GM18526 (cell line): Measurements from ENCODE around the gene IGF2R.

Source experiments
- POLR2A ChIP-seq: IDR thresholded peaks from 3 replicates; pipeline ENCODE4 v1.6.1; 2011; ENCODE audit not compliant: insufficient read length; ENCODE audit errors: extremely low read depth

IGF2R gene

DNA sequence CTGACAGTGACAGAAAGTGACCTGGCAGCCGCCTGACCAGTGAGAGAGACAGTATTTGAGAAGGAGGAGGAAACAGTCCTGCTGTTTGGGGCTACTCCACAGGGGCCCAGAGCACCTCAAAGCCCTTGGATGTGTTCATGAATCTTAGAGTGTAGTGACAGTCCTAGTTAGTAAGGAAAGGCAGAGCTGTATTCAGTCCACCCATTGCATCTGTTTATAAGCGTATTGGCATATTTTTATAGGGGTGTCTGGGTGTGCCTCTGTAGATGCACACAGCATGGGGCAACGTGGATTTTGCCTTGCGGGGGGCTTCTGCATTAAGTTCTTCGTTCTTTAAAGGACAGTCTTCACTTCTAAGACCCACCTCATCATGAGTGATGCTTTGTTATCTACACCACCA is 108.1 kb downstream of the IGF2R start:
- TF ChIP-seq POLR2A: no peak

DNA sequence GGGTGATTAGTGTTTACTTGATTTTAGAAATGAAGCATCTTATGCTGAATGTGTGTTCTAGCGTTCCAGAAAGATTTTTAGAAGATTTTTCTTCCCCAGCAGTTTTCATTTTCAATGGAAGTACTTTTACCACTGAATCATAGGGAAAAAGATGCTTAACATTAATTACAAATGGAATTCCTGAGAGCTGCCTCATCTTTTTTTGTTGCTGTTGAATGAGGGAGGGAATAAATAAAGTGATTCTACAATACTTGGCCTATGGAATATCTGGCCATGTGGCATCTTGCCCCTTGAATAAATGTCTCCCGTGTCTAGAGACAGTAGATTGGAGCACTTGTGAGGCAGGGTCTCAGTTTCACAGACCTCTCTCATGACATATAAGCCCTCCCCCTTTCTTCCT is 108.6 kb downstream of the IGF2R start:
- no peak for TF ChIP-seq POLR2A

GRCh38 chr6:160078883-160079685 is 110.2 kb downstream of the IGF2R start:
- no peak for TF ChIP-seq POLR2A

GRCh38 chr6:160079686-160080043 is 110.8 kb downstream of the IGF2R start:
- no peak for TF ChIP-seq POLR2A

DNA sequence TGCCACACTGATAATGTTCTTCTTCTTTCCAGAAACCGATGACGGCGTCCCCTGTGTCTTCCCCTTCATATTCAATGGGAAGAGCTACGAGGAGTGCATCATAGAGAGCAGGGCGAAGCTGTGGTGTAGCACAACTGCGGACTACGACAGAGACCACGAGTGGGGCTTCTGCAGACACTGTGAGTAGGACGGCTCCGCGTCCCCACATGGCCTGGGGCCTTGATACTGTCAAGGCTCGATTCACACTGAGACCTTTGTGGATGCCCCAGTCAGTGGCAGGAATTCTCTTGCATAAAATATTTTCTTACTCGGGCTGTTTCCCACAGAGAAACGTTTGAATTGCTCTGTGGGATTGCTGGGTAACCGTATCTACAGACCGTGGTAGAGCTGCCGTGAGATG is 111.2 kb downstream of the IGF2R start:
- TF ChIP-seq POLR2A: no peak

GRCh38 chr6:160081398-160081797 is 112.5 kb downstream of the IGF2R start:
- TF ChIP-seq POLR2A: no peak

DNA sequence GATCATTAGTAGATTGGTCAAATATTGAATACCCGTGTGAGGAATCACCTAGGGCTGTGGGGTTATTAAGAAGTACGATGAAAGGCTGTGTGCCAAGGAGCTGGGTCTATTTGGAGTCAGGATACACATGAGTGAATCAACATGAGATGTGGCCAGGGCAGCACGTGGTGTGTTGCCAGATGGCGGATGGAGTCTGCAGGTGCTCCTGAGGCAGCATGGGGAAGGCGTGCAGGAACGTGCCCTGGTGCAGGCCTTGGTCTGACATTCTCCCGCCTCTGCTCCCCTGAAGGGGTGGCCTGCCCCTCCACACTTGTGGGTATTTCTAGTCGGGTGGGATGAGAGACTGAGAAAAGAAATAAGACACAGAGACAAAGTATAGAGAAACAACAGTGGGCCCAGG is 113.7 kb downstream of the IGF2R start:
- no peak for TF ChIP-seq POLR2A

DNA sequence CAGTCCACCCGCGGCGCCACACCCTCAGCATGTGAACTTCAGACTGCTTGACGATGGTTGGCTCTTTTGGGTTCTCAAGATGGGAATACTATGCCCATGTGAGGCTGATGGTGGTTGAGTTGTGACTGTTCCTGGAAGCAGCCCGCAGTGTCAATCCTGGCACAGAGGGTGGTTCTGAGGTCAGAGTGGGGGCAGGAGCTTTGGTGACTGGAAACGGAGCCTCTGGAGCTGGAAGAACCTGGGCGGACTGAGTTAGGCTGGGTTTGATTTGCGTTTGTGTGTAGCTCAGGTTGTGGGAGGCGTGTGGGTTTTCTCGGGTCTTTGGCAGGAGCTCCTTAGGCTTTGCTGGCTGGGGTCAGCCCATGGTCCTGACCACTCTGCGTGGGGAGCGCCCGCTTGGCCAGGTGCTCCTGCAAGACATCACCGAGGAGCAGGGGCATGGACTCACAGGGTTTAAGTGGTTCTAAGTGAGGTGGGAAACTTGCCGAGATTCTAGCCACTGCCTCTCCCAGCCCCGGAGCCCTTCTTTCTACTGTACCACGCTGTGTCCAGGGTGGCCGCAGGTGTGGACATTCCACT is 115.4 kb downstream of the IGF2R start:
- no peak for TF ChIP-seq POLR2A

GRCh38 chr6:160085226-160085625 is 116.3 kb downstream of the IGF2R start:
- no peak for TF ChIP-seq POLR2A

- TF ChIP-seq POLR2A: no peak
Observed at GRCh38 chr6:160085713-160086505, 117.0 kb downstream of the IGF2R start.

DNA sequence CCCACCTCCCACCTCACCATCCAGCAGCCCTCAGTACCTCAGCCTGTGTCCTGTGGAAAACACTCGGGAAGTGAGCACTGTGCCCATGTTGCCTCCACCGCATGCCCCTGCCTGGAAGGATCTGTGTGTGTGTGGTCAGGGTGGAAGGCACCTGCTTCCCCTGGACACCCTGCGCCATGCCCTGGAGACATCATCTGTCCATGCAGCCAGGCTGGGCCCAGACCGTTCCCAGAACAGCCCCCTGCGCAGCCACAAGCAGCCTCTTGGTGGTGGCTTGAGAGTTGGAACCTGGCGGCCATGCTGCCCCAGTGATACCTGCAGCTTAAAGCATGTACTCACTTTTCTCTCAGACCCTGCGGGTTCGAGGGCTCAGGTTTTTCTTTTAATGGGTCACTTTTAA is 117.9 kb downstream of the IGF2R start:
- no peak for TF ChIP-seq POLR2A

GRCh38 chr6:160088069-160088783 is 119.3 kb downstream of the IGF2R start:
- no peak for TF ChIP-seq POLR2A

GRCh38 chr6:160088784-160089533 is 120.1 kb downstream of the IGF2R start:
- TF ChIP-seq POLR2A: no peak

DNA sequence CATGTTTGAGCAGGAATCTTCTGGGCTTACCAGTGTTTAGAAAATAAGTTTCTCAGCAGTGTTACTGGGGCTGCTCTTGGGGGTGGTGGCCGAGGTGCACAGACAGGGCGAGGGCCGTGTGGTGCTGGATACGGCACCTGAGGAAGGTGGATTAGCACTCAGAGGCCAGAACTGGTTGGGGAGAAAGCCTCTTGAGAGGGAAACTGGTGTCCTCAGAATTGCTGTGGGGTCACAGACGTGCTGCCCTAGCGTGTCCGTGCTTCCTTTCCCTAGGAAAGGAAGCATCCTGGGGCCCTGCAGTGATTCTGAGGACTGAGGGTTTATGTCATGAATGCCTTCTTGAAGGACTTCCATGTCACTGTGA is 120.6 kb downstream of the IGF2R start:
- TF ChIP-seq POLR2A: no peak

- no peak for TF ChIP-seq POLR2A
Observed at GRCh38 chr6:160092602-160093001, 123.7 kb downstream of the IGF2R start.
